ENCODE results near the gene FAM234B. TPM values are rescaled to one million over a fixed set of nuclear protein-coding genes. Genes with fewer than 3 reads are reported as not detected.
A peak's percentile ranks its signal among the peaks of the same experiment; 100 is the strongest.

FAM234B gene, protein sequence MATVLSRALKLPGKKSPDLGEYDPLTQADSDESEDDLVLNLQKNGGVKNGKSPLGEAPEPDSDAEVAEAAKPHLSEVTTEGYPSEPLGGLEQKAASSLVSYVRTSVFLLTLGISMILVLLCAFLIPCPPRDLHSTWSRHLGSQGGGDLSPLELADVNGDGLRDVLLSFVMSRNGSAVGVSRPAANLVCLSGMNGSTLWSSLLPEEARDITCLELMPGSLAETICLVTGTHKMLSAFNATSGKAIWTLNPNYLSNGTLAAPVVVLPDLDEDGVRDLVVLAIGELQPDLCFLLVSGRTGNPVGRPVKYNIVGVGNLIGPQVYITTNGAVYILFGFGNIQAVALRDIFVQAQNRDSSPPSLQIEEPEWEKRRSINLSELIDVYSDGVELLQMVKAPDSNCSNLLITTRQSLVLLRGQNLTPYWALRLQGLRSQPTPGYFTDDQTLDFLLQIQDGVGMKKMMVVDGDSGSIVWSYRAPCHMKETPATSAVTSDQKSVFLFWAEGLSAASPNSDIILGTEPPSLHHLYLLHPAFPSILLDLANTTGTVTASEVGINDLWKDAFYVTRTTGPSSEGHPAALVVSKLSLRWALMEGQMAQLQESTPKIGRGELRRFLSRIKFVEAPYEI
- total RNA-seq, result 10 to 100 TPM; 24.0 to 32.3 (median 27.8) TPM

DNA sequence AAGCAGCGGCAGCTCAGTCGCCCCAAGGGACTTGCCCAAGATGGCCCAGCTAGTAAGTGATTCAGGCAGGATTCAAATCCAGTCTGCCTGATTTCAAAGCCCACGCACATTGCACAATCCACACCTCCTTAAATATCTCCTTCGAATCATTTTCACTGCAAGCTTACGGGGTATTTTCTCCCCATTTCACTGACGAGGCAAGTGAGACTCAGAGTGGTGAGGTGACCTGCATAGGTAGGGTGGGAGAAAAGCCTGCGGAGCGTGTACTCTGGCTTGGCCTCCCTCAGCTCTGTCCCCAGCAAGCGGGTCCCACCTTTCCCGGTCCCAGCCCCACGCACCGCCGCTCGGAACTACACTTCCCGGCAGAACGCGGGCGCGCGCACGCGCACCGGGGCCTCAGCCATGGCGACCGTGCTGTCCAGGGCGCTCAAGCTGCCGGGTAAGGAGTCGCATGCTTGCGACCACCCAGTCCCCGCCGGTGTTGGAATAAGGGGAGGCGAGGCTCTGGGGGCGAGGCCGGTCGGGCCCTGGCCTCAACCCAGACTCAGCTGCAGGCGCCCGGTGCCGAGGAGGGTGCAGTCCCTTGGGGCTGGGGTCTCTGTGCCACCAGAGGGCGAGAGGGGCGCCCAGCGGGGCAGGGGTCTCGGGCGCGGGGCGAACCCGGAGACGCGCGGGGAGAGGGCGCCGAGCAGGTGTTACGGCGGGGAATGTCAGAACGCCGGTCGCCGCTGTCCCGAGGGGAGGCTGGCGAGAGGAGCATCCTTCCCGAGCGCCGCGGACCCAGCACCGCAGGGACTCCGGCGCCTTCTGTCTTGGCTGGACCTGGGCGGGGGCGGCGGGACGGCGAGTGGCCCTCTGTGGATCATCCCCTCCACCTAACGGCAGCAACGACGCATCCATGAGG is at the start of gene FAM234B:
FAM234B (plus strand) TSS at position 380 of the 904 bp plus-strand sequence; CDS start at position 403, 23 bp downstream.
- WGBS, result 2% methylated on average over 40 of the region's 74 CpGs
- peak; percentile 86 to 88 for DNase-seq (ENCODE audit: low spot score in 2 of 2)
- H3K4me1 ChIP-seq, result peaks cover 49% of the 10 kb centered on the region
- H3K4me3 ChIP-seq, result peak within 1 kb of the TSS; percentile 99
- no peaks in the 10 kb centered on the region for H3K27me3 ChIP-seq
- no peaks in the 10 kb centered on the region for H3K36me3 ChIP-seq
- H3K9me3 ChIP-seq, result no peaks in the 10 kb centered on the region
- H3K27ac ChIP-seq, result peak within 1 kb of the TSS; percentile 79
- TF ChIP-seq POLR2AphosphoS5 (IDR thresholded peaks at IDR 0.05) (peak in 1 of 3 donors; percentile 12), POLR2A (IDR thresholded peaks at IDR 0.05) (no peak)

GRCh38 chr12:12995088-12995487 is 49.1 kb upstream of the FAM234B start:
- Histone ChIP-seq H3K4me1 (peaks cover 57% of the 10 kb centered on the region), H3K9me3 (no peaks in the 10 kb centered on the region), H3K27ac (no peak overlapping the region), H3K36me3 (no peaks in the 10 kb centered on the region), H3K4me3 (no peak overlapping the region), H3K27me3 (no peaks in the 10 kb centered on the region)
- WGBS, result 93% methylated on average over 3 of the region's 3 CpGs
- no peak for TF ChIP-seq POLR2A (IDR thresholded peaks at IDR 0.05)
- TF ChIP-seq POLR2AphosphoS5 (IDR thresholded peaks at IDR 0.05), result no peak
- TF ChIP-seq EP300 (IDR thresholded peaks at IDR 0.05), result no peak
- no peak for TF ChIP-seq CTCF (IDR thresholded peaks at IDR 0.05)
- no peak for DNase-seq (ENCODE audit: low spot score in 2 of 2)

GRCh38 chr12:12996209-12996608 is 48.0 kb upstream of the FAM234B start:
- DNase-seq (ENCODE audit: low spot score in 2 of 2), result no peak
- Histone ChIP-seq H3K4me1 (peaks cover 61% of the 10 kb centered on the region), H3K36me3 (no peaks in the 10 kb centered on the region), H3K9me3 (no peaks in the 10 kb centered on the region), H3K4me3 (no peak overlapping the region), H3K27ac (no peak overlapping the region), H3K27me3 (no peaks in the 10 kb centered on the region)
- 52% methylated on average over 3 of the region's 3 CpGs for WGBS
- TF ChIP-seq POLR2A (IDR thresholded peaks at IDR 0.05), result no peak
- TF ChIP-seq EP300 (IDR thresholded peaks at IDR 0.05), result no peak
- no peak for TF ChIP-seq CTCF (IDR thresholded peaks at IDR 0.05)
- TF ChIP-seq POLR2AphosphoS5 (IDR thresholded peaks at IDR 0.05), result no peak

GRCh38 chr12:12997156-12997555 is 47.0 kb upstream of the FAM234B start:
- Histone ChIP-seq H3K27ac (no peak overlapping the region), H3K36me3 (no peaks in the 10 kb centered on the region), H3K4me1 (peaks cover 57% of the 10 kb centered on the region), H3K4me3 (no peak overlapping the region), H3K27me3 (no peaks in the 10 kb centered on the region), H3K9me3 (no peaks in the 10 kb centered on the region)
- WGBS, result 72% methylated on average over 3 of the region's 3 CpGs
- no peak for TF ChIP-seq POLR2AphosphoS5 (IDR thresholded peaks at IDR 0.05)
- no peak for DNase-seq (ENCODE audit: low spot score in 2 of 2)

DNA sequence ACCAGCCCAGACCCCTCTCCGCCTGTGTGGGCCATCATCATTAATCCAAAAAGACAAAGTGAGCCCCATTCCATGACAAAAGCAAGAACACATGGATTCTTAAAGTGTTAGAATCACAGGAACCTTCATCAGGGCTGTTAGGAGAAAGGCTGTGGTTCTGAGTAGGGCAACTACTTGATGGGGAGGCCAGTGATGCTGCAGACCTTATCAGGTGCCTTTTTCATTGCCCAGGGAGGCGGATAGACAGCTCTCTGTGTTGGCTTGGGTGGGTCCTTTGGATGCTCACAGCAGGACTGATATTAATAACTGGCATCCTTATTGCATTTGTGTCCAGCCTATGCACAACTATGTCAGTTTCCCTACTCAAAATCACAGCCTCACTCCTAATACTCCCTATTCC is 46.4 kb upstream of the FAM234B start:
- TF ChIP-seq POLR2A (IDR thresholded peaks at IDR 0.05) (no peak), POLR2AphosphoS5 (IDR thresholded peaks at IDR 0.05) (no peak), EP300 (IDR thresholded peaks at IDR 0.05) (no peak), CTCF (IDR thresholded peaks at IDR 0.05) (no peak)
- H3K9me3 ChIP-seq, result no peaks in the 10 kb centered on the region
- no peak for DNase-seq (ENCODE audit: low spot score in 2 of 2)
- peaks cover 56% of the 10 kb centered on the region for H3K4me1 ChIP-seq
- H3K4me3 ChIP-seq, result no peak overlapping the region
- WGBS, result 90% methylated on average over 2 of the region's 2 CpGs
- H3K27ac ChIP-seq, result no peak overlapping the region
- H3K27me3 ChIP-seq, result no peaks in the 10 kb centered on the region
- no peaks in the 10 kb centered on the region for H3K36me3 ChIP-seq
